HG02642 (cell line): ENCODE data around the gene GIPC2.

Experiments
- ATAC-seq: cut with Tn5 transposase; IDR thresholded peaks from one replicate; pipeline ENCODE4 v1.9.1; 2021; ENCODE audit warnings: mild to moderate bottlenecking; ENCODE audit not compliant: unreplicated experiment, poor library complexity

The GIPC2 gene

GRCh38 chr1:78178816-78179215 lies 133.1 kb downstream of the GIPC2 start:
- no peak for ATAC-seq

- no peak for ATAC-seq
These were observed 138.8 kb downstream of the GIPC2 start for GRCh38 chr1:78184460-78185072.
